Upper lobe of left lung (tissue), 6 donors: ENCODE data around the gene GART. TPM values are rescaled to one million over a fixed set of nuclear protein-coding genes. Genes with fewer than 3 reads are reported as not detected.

Experiments
- ATAC-seq, 2 donors: fragments of 200-7000 bp; cut with Tn5 transposase; one replicate each; pipeline ENCODE4 v1.9.1; 2022; ENCODE audit warnings: mild to moderate bottlenecking in 2 of 2, moderate library complexity in 2 of 2; ENCODE audit not compliant: low FRiP score in 2 of 2
- DNase-seq, 2 donors: peaks; one replicate each; pipeline ENCODE4 v3.0.0-alpha.2; 2019 to 2020
- H3K27ac ChIP-seq, 4 donors: fragments of 200-600 bp; sonication (generic); one replicate each; pipeline ENCODE4 v1.5.1; 2016 to 2019
- H3K27me3 ChIP-seq, 4 donors: fragments of 200-600 bp; sonication (generic); one replicate each; pipeline ENCODE4 v1.5.1; 2017 to 2019
- H3K36me3 ChIP-seq, 4 donors: fragments of 200-600 bp; sonication (generic); one replicate each; pipeline ENCODE4 v1.5.1; 2016 to 2019
- H3K4me1 ChIP-seq, 4 donors: fragments of 200-600 bp; sonication (generic); one replicate each; pipeline ENCODE4 v1.5.1; 2018 to 2019
- H3K4me3 ChIP-seq, 4 donors: fragments of 200-600 bp; sonication (generic); one replicate each; pipeline ENCODE4 v1.5.1; 2017 to 2019; ENCODE audit warnings: mild to moderate bottlenecking in 2 of 4, moderate library complexity in 1 of 4
- H3K9me3 ChIP-seq, 4 donors: fragments of 200-600 bp; sonication (generic); one replicate each; pipeline ENCODE4 v1.5.1; 2018 to 2019
- CTCF ChIP-seq, 6 experiments: fragments of 450-650 bp in 4 of 6; fragments of 200-600 bp in 2 of 6; sonication (generic) in 2 of 6; IDR thresholded peaks; one replicate each; pipeline ENCODE4 v1.5.1; 2016 to 2019; ENCODE audit warnings: antibody characterized with exemption in 6 of 6
- EP300 ChIP-seq, 4 donors: sonication (generic); formaldehyde crosslinking; IDR thresholded peaks; one replicate each; pipeline ENCODE4 v1.5.1; 2017; ENCODE audit warnings: antibody characterized with exemption in 4 of 4, control low read depth in 2 of 4
- POLR2A ChIP-seq, 4 donors: fragments of 450-650 bp; IDR thresholded peaks; one replicate each; pipeline ENCODE4 v1.5.1; 2016 to 2017; ENCODE audit warnings: antibody characterized with exemption in 4 of 4, mild to moderate bottlenecking in 2 of 4
- POLR2AphosphoS5 ChIP-seq, 2 donors: sonication (generic); formaldehyde crosslinking; IDR thresholded peaks; one replicate each; pipeline ENCODE4 v1.5.1; 2017; ENCODE audit warnings: antibody characterized with exemption in 2 of 2
- WGBS, 2 donors: methylation state at CpG; one replicate each; pipeline ENCODE4 v1.1.5; 2017 to 2018; 5-methylcytosine and 5-hydroxymethylcytosine counted together
- total RNA-seq, 6 donors: library from RNA; depleted of rRNA in 4 of 6; stranded (reverse); fragments of >200 nt in 4 of 6; gene quantifications; one replicate each; pipeline versions ENCODE4 v1.1.0 to v1.2.1, GENCODE V29; 2016 to 2021
- donor health status: DM: no; HTN: no; CAD: no; lungs with moderate emphysema.
- donor health status: DM: no; HTN: yes; CAD: no; lungs with severe emphysema.

The GART gene
- total RNA-seq, 6 donors from 2014 or later: 55.9 to 89.8 (median 64.3) TPM

DNA sequence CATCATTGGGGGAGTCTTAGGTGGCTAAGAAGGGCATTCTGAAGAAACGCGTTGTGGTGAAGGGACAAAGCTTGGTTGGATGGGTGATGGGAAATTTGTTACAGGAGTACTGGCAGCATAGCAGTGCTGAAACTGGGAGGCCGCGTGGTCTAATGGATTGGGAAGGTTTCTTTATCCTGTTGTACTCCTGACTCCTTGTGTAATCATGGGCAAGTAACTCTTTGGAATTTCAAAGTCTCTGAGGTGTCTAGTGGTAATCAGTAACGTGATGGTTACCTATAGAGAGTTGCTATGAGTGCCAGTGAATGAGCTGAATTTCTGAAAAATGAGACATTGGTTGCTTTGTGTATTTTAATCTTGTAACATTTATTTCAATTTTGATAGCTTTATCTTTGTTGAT lies 28.1 kb upstream of the GART start:
- no peak for ATAC-seq
- Histone ChIP-seq H3K27me3 (no peaks in the 10 kb centered on the region), H3K9me3 (no peaks in the 10 kb centered on the region), H3K27ac (no peak overlapping the region), H3K36me3 (peaks cover 34 to 87% (median 44%) of the 10 kb centered on the region in 4 donors), H3K4me3 (no peak overlapping the region), H3K4me1 (peaks cover 0 to 12% (median 5%) of the 10 kb centered on the region in 4 donors)
- no peak for DNase-seq
- WGBS, 2 donors: 90 to 93% methylated on average over 5 of the region's 5 CpGs
- no peak for TF ChIP-seq POLR2A (IDR thresholded peaks at IDR 0.05)
- TF ChIP-seq POLR2AphosphoS5 (IDR thresholded peaks at IDR 0.05): no peak
- no peak for TF ChIP-seq EP300 (IDR thresholded peaks at IDR 0.05)
- TF ChIP-seq CTCF (IDR thresholded peaks at IDR 0.05): no peak

GRCh38 chr21:33568448-33568847 lies 26.5 kb upstream of the GART start:
- Histone ChIP-seq H3K9me3 (no peaks in the 10 kb centered on the region), H3K4me3 (no peak overlapping the region), H3K27ac (no peak overlapping the region), H3K27me3 (no peaks in the 10 kb centered on the region), H3K36me3 (peaks cover 24 to 86% (median 32%) of the 10 kb centered on the region in 4 donors), H3K4me1 (peaks cover 0 to 12% (median 5%) of the 10 kb centered on the region in 4 donors)
- ATAC-seq (no peak), DNase-seq (no peak)
- TF ChIP-seq EP300 (IDR thresholded peaks at IDR 0.05): no peak
- TF ChIP-seq POLR2AphosphoS5 (IDR thresholded peaks at IDR 0.05): no peak
- TF ChIP-seq CTCF (IDR thresholded peaks at IDR 0.05): no peak
- no peak for TF ChIP-seq POLR2A (IDR thresholded peaks at IDR 0.05)
- WGBS, 2 donors: 72 to 77% methylated on average over 2 of the region's 2 CpGs

GRCh38 chr21:33567914-33568313 lies 26.0 kb upstream of the GART start:
- peaks cover 0 to 12% (median 5%) of the 10 kb centered on the region in 4 donors for H3K4me1 ChIP-seq
- peaks cover 21 to 86% (median 29%) of the 10 kb centered on the region in 4 donors for H3K36me3 ChIP-seq
- DNase-seq (no peak), ATAC-seq (no peak)
- no peaks in the 10 kb centered on the region for H3K27me3 ChIP-seq
- peak overlapping the region in 1 of 4 donors; percentile 23 for H3K27ac ChIP-seq
- TF ChIP-seq POLR2AphosphoS5 (IDR thresholded peaks at IDR 0.05) (no peak), CTCF (IDR thresholded peaks at IDR 0.05) (no peak)
- H3K9me3 ChIP-seq: no peaks in the 10 kb centered on the region
- WGBS, 2 donors: 85 to 89% methylated on average over 6 of the region's 6 CpGs
- H3K4me3 ChIP-seq: no peak overlapping the region

DNA sequence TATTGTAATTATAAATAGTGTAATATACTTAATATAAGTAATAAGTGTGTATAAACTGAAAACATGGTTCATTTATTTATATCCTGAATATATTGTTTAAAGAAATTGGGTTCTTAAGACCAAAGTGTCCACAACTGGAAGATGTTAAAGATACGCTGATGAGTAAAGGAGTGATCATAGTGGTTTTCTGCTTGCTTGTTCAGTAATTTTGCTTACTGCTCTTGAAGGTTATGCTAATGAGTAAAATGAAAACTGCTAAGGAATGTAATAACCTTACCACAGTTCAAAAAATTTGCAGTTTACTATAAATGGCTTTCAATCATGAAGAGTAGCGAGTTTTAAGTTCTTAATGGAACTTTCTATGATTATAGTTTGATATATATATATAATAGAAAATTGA lies 24.6 kb upstream of the GART start:
- no peaks in the 10 kb centered on the region for H3K9me3 ChIP-seq
- no peak overlapping the region for H3K27ac ChIP-seq
- no peaks in the 10 kb centered on the region for H3K27me3 ChIP-seq
- TF ChIP-seq POLR2A (IDR thresholded peaks at IDR 0.05) (no peak), POLR2AphosphoS5 (IDR thresholded peaks at IDR 0.05) (no peak), EP300 (IDR thresholded peaks at IDR 0.05) (no peak), CTCF (IDR thresholded peaks at IDR 0.05) (no peak)
- H3K4me3 ChIP-seq: no peak overlapping the region
- no peak for DNase-seq
- H3K4me1 ChIP-seq: peaks cover 0 to 12% (median 5%) of the 10 kb centered on the region in 4 donors
- ATAC-seq: no peak
- peaks cover 19 to 85% (median 31%) of the 10 kb centered on the region in 4 donors for H3K36me3 ChIP-seq
- 96 to 98% methylated on average over 2 of the region's 2 CpGs for WGBS, 2 donors

DNA sequence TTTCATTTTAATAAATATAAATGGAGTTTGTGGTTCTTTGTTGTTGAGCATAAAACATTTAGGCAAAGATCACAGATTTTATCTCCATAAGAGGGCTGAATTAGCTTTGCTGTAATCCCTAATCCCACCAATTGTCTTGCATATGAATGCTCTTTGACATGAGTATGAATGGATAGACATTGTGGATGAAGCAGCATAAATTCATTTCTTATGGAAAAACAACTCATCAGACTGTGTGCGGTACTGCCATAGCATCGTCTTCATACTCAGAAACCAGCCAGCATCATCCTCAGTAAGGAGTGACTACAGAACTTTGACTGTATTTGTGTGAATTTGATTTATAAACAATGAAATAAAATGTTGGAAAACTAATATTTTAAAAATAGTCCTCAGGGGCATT lies 20.5 kb upstream of the GART start:
- H3K4me3 ChIP-seq: no peak overlapping the region

More for the DNA sequence above, 20.5 kb upstream of the GART start:
- no peaks in the 10 kb centered on the region for H3K9me3 ChIP-seq
- 98 to 99% methylated on average over 2 of the region's 2 CpGs for WGBS, 2 donors
- TF ChIP-seq CTCF (IDR thresholded peaks at IDR 0.05) (no peak), POLR2AphosphoS5 (IDR thresholded peaks at IDR 0.05) (no peak)
- H3K27ac ChIP-seq: no peak overlapping the region
- peaks cover 0 to 3% (median under 1%) of the 10 kb centered on the region in 4 donors for H3K4me1 ChIP-seq
- peaks cover 38 to 85% (median 39%) of the 10 kb centered on the region in 4 donors for H3K36me3 ChIP-seq
- H3K27me3 ChIP-seq: no peaks in the 10 kb centered on the region
- no peak for DNase-seq
- no peak for ATAC-seq
